HG03103 (cell line): ENCODE results near the gene MPPED2.

ENCODE experiments used
- ATAC-seq: cut with Tn5 transposase; IDR thresholded peaks from one replicate; pipeline ENCODE4 v1.9.1; 2021; ENCODE audit warnings: low read depth; ENCODE audit not compliant: unreplicated experiment

MPPED2 gene

GRCh38 chr11:30423886-30424285, 162.3 kb downstream of the MPPED2 start:
- no peak for ATAC-seq

GRCh38 chr11:30423279-30423648, 162.9 kb downstream of the MPPED2 start:
- no peak for ATAC-seq

GRCh38 chr11:30422447-30423278, 163.5 kb downstream of the MPPED2 start:
- no peak for ATAC-seq

DNA sequence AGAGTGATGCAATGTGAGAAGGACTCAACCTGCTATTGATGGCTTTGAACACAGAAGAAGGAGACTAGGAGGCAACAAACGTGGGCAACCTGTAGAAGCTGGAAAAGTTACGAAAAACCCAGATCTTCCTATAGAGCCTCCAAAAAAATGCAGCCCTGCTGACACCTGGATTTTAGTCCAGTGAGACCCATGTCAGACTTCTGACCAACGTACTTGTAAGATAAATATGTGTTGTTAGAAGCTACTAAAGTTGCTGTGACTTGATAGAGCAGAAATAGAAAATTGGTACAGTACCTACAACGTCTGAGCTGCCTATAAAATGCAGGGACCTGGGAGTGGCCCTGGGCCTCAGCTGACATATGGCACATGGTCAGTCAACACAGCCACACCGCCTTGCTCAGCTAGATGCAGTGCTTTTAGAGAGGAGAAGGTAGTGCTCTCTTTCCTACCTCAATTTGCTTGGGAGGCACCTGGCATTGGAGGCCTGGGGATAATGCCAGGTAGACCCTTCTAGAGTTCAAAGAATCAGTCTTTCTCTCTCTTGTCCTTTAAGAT, 165.8 kb downstream of the MPPED2 start:
- ATAC-seq, result no peak

DNA sequence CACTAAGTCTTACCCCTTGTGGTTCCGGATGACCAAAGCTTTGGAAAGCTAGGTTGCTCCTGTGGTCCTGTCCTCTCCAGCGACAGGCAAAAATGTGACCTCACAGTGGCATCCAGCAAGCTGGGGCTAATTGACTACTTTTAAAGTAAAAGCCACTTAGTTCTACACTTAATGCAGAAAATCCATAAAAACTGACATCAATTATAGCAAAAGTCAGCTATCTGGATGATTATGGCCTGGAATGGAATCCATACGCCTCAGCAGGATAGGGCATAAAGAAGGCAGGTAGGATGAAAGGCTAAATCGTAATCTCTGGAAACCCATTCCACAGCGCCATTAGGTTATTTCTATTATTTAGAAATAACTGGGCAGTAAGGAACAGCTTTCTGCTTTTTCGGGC, 171.3 kb downstream of the MPPED2 start:
- ATAC-seq, result no peak

- no peak for ATAC-seq
These were observed 171.9 kb downstream of the MPPED2 start for GRCh38 chr11:30414244-30414643.

DNA sequence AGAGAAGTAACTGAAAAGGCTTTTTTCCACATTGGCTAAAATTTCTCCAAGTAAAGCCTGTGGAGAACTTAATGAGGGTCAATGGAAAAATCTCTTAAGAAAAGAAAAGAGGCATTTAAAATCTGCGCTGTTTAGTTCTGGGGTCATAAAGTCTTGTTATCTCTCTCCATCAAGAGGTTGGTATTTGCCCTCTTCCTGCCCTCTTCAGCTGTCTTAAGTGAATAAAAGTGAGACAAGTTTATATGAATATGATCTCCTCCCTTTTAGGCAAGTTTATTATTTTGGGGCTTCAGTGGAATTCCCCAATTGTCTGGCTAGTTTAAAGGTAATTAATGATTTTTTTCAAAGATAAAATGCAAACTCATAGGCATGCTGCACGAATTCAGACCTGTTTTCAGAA, 173.6 kb downstream of the MPPED2 start:
- no peak for ATAC-seq

GRCh38 chr11:30411383-30411782, 174.8 kb downstream of the MPPED2 start:
- no peak for ATAC-seq

GRCh38 chr11:30406978-30407762, 179.0 kb downstream of the MPPED2 start:
- ATAC-seq, result no peak

- ATAC-seq, result no peak
These were observed 180.8 kb downstream of the MPPED2 start for GRCh38 chr11:30405385-30405784.

- no peak for ATAC-seq
These were observed 182.0 kb downstream of the MPPED2 start for GRCh38 chr11:30404136-30404535.

- ATAC-seq, result no peak
These were observed 190.4 kb downstream of the MPPED2 start for GRCh38 chr11:30395751-30396150.

- no peak for ATAC-seq
These were observed 193.1 kb downstream of the MPPED2 start for GRCh38 chr11:30393012-30393411.

GRCh38 chr11:30392221-30392784, 193.8 kb downstream of the MPPED2 start:
- ATAC-seq, result no peak

GRCh38 chr11:30388957-30389356, 197.2 kb downstream of the MPPED2 start:
- no peak for ATAC-seq

- ATAC-seq, result no peak
These were observed 198.0 kb downstream of the MPPED2 start for GRCh38 chr11:30387891-30388861.

- ATAC-seq, result no peak
These were observed 204.3 kb downstream of the MPPED2 start for GRCh38 chr11:30381879-30382278.

GRCh38 chr11:30380846-30381245, 205.3 kb downstream of the MPPED2 start:
- ATAC-seq, result no peak

GRCh38 chr11:30377347-30377746, 208.8 kb downstream of the MPPED2 start:
- ATAC-seq, result no peak

DNA sequence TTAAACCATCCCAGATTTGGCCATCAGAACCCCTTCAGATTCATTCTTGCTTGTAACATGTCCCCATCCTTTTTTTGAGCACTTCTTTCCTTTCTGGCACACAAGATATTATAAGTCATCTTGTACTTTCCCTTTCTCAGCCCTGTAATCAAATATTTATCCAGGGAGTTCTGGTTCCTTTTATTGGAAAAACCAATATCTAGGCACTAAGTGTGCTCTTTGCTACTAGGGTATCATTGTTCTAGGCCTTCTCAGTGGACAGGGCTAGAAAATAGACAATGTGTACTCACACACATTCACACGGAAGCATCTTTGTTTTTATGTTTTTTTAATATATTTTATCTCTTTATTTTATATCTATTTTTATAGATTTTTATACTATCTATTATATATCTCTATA, 216.0 kb downstream of the MPPED2 start:
- ATAC-seq, result no peak
